BLaER1 (cell line): ENCODE results near the gene IL9.

Experiments
- H3K27ac ChIP-seq: shearing (Covaris generic); formaldehyde crosslinking; 2 replicates; pipeline ENCODE4 v1.8.1; 2022
- H3K27me3 ChIP-seq: shearing (Covaris generic); formaldehyde crosslinking; 2 replicates; pipeline ENCODE4 v1.8.1; 2022
- H3K36me3 ChIP-seq: shearing (Covaris generic); formaldehyde crosslinking; 2 replicates; pipeline ENCODE4 v1.8.1; 2022
- H3K4me1 ChIP-seq: shearing (Covaris generic); formaldehyde crosslinking; 2 replicates; pipeline ENCODE4 v1.8.1; 2022
- H3K4me2 ChIP-seq: shearing (Covaris generic); formaldehyde crosslinking; 2 replicates; pipeline ENCODE4 v1.8.1; 2022
- H3K4me3 ChIP-seq: shearing (Covaris generic); formaldehyde crosslinking; 2 replicates; pipeline ENCODE4 v1.8.1; 2022
- H3K9ac ChIP-seq: shearing (Covaris generic); formaldehyde crosslinking; 2 replicates; pipeline ENCODE4 v1.8.1; 2022
- H3K9me3 ChIP-seq: shearing (Covaris generic); formaldehyde crosslinking; 2 replicates; pipeline ENCODE4 v1.8.1; 2022
- H4K20me1 ChIP-seq: shearing (Covaris generic); formaldehyde crosslinking; 2 replicates; pipeline ENCODE4 v1.8.1; 2022
- Cebpa-rat ChIP-seq: shearing (Covaris generic); IDR thresholded peaks from 2 replicates; pipeline ENCODE4 v1.8.1; 2022

IL9 gene

DNA sequence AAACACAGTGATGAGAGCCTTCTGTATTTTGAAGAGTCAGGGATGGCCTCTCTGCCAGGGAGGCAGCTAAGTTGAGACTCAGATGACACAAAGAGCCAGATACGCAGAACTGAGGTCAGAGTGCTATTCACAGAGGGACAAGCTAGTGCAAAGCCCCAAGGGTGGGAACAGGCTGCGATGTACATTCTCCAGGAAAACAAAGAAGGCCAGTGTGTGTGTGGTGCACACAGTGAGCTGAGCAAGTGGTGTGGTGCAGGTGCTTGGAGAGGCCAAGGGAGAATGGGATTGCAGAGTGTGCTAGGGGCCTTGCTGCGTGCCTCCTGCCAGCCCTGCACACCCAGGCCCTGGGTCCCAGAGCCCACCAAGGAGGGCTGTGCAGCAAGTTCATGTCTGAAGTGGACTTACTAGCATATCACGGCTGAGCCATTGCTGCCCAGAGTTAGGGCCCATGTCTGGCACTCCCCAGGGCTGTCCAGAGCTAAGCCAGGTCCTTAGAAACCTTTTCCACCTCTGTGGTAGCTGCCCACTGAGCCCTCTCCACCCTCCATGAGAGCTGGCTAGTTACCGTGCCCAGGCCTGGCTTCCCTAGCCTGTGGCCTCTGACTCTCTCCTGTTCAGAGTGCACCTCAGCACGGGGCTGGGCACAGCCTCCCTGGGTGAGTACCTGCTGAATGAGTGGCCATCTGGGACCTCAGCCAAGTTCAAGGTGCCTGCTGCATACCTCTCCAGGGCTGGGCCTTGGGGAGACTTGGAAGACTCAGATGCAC is 51.9 kb downstream of the IL9 start:
- no peak overlapping the region for H3K4me3 ChIP-seq
- H3K36me3 ChIP-seq, result no peaks in the 10 kb centered on the region
- TF ChIP-seq Cebpa-rat, result no peak
- no peaks in the 10 kb centered on the region for H3K4me1 ChIP-seq
- no peaks in the 10 kb centered on the region for H4K20me1 ChIP-seq
- no peak overlapping the region for H3K9ac ChIP-seq
- peaks cover 13% of the 10 kb centered on the region for H3K9me3 ChIP-seq
- no peak overlapping the region for H3K27ac ChIP-seq
- H3K4me2 ChIP-seq, result no peak overlapping the region
- no peaks in the 10 kb centered on the region for H3K27me3 ChIP-seq

DNA sequence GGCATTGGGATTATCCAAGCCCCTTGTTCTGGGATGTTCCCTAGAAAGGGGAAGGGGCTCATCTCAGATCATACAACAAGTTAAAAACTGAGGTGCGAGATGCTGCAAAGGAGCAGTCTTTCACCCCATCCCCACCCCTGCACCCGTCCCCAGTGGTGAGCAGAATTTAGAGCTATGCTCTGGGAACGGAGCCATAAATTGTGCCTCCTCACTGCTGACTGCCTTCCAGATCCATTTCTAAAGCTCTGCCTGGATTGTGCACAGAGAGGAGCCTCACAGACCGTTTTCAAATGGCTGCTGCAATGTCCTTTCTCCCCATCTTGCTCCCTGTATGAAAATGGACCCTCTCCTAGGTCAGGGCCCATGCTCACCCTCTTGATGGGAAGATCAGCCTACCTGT is 52.9 kb downstream of the IL9 start:
- no peaks in the 10 kb centered on the region for H3K4me1 ChIP-seq
- no peaks in the 10 kb centered on the region for H4K20me1 ChIP-seq
- H3K27ac ChIP-seq, result no peak overlapping the region
- TF ChIP-seq Cebpa-rat, result no peak
- H3K36me3 ChIP-seq, result no peaks in the 10 kb centered on the region
- H3K27me3 ChIP-seq, result no peaks in the 10 kb centered on the region
- no peak overlapping the region for H3K4me3 ChIP-seq
- H3K4me2 ChIP-seq, result no peak overlapping the region
- H3K9me3 ChIP-seq, result peaks cover 24% of the 10 kb centered on the region
- no peak overlapping the region for H3K9ac ChIP-seq
